Heart right ventricle (tissue), 16 donors: ENCODE data around the gene KRTAP19-2. TPM values are rescaled to one million over a fixed set of nuclear protein-coding genes. Genes with fewer than 3 reads are reported as not detected.
A peak's percentile ranks its signal among the peaks of the same experiment; 100 is the strongest.
"Not testable (repeated sequence)": the region's sequence is repeated elsewhere in the genome, so short reads cannot be mapped to it uniquely, and the experiment has no call there.

Source experiments
- ATAC-seq, 8 donors: fragments of 200-7000 bp; cut with Tn5 transposase; one replicate each; pipeline ENCODE4 v1.9.1; 2020; ENCODE audit warnings: mild to moderate bottlenecking in 8 of 8, moderate library complexity in 8 of 8, moderate number of reproducible peaks in 1 of 8
- DNase-seq, 2 donors: peaks; one replicate each; pipeline ENCODE4 v3.0.0-alpha.2; 2020
- H3K27ac ChIP-seq, 10 donors: fragments of 200-600 bp; sonication (generic) in 2 of 10; one replicate each; pipeline versions ENCODE4 v1.5.0 to v1.8.0; 2020 to 2022; ENCODE audit warnings: mild to moderate bottlenecking in 3 of 10
- H3K27me3 ChIP-seq, 7 donors: fragments of 200-600 bp; one replicate each; pipeline ENCODE4 v1.8.0; 2021 to 2022; ENCODE audit warnings: mild to moderate bottlenecking in 2 of 7
- H3K36me3 ChIP-seq, 9 donors: fragments of 200-600 bp; sonication (generic) in 1 of 9; one replicate each; pipeline versions ENCODE4 v1.5.0 to v1.8.0; 2020 to 2022; ENCODE audit warnings: mild to moderate bottlenecking in 2 of 9
- H3K4me1 ChIP-seq, 9 donors: fragments of 200-600 bp; sonication (generic) in 1 of 9; one replicate each; pipeline versions ENCODE4 v1.5.0 to v1.8.0; 2020 to 2022; ENCODE audit warnings: mild to moderate bottlenecking in 4 of 9
- H3K4me3 ChIP-seq, 10 donors: fragments of 200-600 bp; sonication (generic) in 2 of 10; one replicate each; pipeline versions ENCODE4 v1.5.0 to v1.8.0; 2020 to 2022; ENCODE audit warnings: mild to moderate bottlenecking in 7 of 10, moderate library complexity in 2 of 10
- H3K9me3 ChIP-seq, 11 donors: fragments of 200-600 bp in 10 of 11; sonication (generic) in 2 of 11; one replicate each; pipeline versions ENCODE4 v1.5.0 to v1.8.0; 2013 to 2022; ENCODE audit warnings: mild to moderate bottlenecking in 2 of 11, control low read depth in 1 of 11, moderate library complexity in 1 of 11
- CTCF ChIP-seq, 9 donors: fragments of 200-600 bp; sonication (generic) in 2 of 9; IDR thresholded peaks; one replicate each; pipeline versions ENCODE4 v1.5.0 to v1.8.0; 2021 to 2022; ENCODE audit warnings: antibody characterized with exemption in 9 of 9, mild to moderate bottlenecking in 5 of 9, moderate library complexity in 1 of 9
- WGBS, 2 donors: extraction: QIAGEN DNeasy Blood & Tissue Kit; methylation state at CpG; one replicate each; pipeline ENCODE4 v1.1.7; 2013; ENCODE audit warnings: inconsistent platforms in 1 of 2; 5-methylcytosine and 5-hydroxymethylcytosine counted together
- intact Hi-C, 10 donors: fragments of 100-400 bp; cut with DNase I; formaldehyde crosslinking; loops; one replicate each; pipeline versions ENCODE4 v1.11.1 to v1.14.2; 2022
- long read RNA-seq, 3 donors: library from polyadenylated mRNA; unstranded; transcript quantifications; one replicate each; pipeline ENCODE4 v2.0.0, GENCODE V29; 2020 to 2021
- polyA plus RNA-seq, 2 donors: library from polyadenylated mRNA; stranded (reverse); fragments of 200-250 nt; gene quantifications; one replicate each; pipeline ENCODE4 v1.2.3, GENCODE V29; 2013
- total RNA-seq, 10 donors: library from RNA; stranded (reverse); fragmentation: NEBNext Ultra II Directional in 3 of 10; extraction: Animal tissue kit (Norgen Biotek cat#: 25700) in 3 of 10; gene quantifications; one replicate each; pipeline versions ENCODE4 v1.2.1 to v1.2.4, GENCODE V29; 2021 to 2023
- donor health status: Arrhythmogenic right ventricular cardiomyopathy.
- donor health status: ischemic (EF 13 %, LVEDD 7.1; RV severe dilation, severe dysfunction).
- donor health status: healthy with polysubstance abuse.
- donor health status: DM: no; HTN: yes; CAD: no.
- donor health status: DM: no; HTN: no; CAD: no.
- donor health status: ischemic (EF 25% LVEDD 6.9; RV normal size, moderate dysfunction).
- donor health status: ischemic (EF 25% LVEDD 5.7; RV mildly dilated, moderate dysfunction).
- donor health status: healthy.
- donor health status: DM: yes; HTN: yes; CAD: no.
- donor health status: Ischemic cardiomyopathy.
- donor health status: ischemic (EF 35%, LVEDD 5.7; RV mildly dilated, moderate dysfunction).
- donor health status: nonischemic (EF 11% LVEDD 7.7; RV severe dilation, severe dysfunction).
- donor health status: DM: yes; HTN: yes; CAD: no.
- donor health status: PGD.
- donor health status: ischemic (EF 29% LVEDD 5.4; RV normal size, mild dysfunction).
- donor health status: nonischemic (EF 23%, LVEDD 6.1; RV moderate dilation, normal function).

Gene KRTAP19-2
- total RNA-seq = not detected
- not detected for polyA plus RNA-seq
- long read RNA-seq, donor 1 = 0 reads
- long read RNA-seq, donor 2 = 0 reads
- long read RNA-seq, donor 3 = 0 reads

- Histone ChIP-seq H3K27me3 (no peaks in the 10 kb centered on the region), H3K9me3 (peaks cover 0 to 27% (median 4%) of the 10 kb centered on the region in 11 donors), H3K36me3 (no peaks in the 10 kb centered on the region), H3K4me1 (peaks cover 0 to 7% (median 0%) of the 10 kb centered on the region in 9 donors), H3K27ac (no peak within 1 kb of the TSS), H3K4me3 (no peak within 1 kb of the TSS)
- intact Hi-C loops = no loop called here
- ATAC-seq (peak in 1 of 8 donors; percentile 11), DNase-seq (no peak)
- WGBS, 2 donors = 86 to 89% methylated on average over 2 of the region's 2 CpGs
- no peak for TF ChIP-seq CTCF (IDR thresholded peaks at IDR 0.05)
These were observed at the start of gene KRTAP19-2 for GRCh38 chr21:30487336-30487735. KRTAP19-2 (minus strand) TSS chr21:30487436; CDS start chr21:30487348, 88 bp downstream.

GRCh38 chr21:30518876-30519275 lies 31.6 kb upstream of the KRTAP19-2 start:
- peaks cover 0 to 4% (median 0%) of the 10 kb centered on the region in 11 donors for H3K9me3 ChIP-seq
- ATAC-seq = no peak
- H3K4me1 ChIP-seq = no peaks in the 10 kb centered on the region
- H3K27me3 ChIP-seq = no peaks in the 10 kb centered on the region
- intact Hi-C loops = no loop called here
- no peak overlapping the region for H3K4me3 ChIP-seq
- H3K36me3 ChIP-seq = no peaks in the 10 kb centered on the region
- WGBS, 2 donors = 44 to 76% methylated on average over 1 of the region's 1 CpG
- no peak for DNase-seq
- no peak for TF ChIP-seq CTCF (IDR thresholded peaks at IDR 0.05)
- H3K27ac ChIP-seq = no peak overlapping the region

GRCh38 chr21:30515681-30516080 lies 28.4 kb upstream of the KRTAP19-2 start:
- Histone ChIP-seq H3K4me1 (no peaks in the 10 kb centered on the region), H3K27me3 (no peaks in the 10 kb centered on the region), H3K4me3 (no peak overlapping the region), H3K9me3 (no peaks in the 10 kb centered on the region), H3K36me3 (no peaks in the 10 kb centered on the region), H3K27ac (no peak overlapping the region)
- 76 to 89% methylated on average over 1 of the region's 1 CpG for WGBS, 2 donors
- no peak for ATAC-seq
- DNase-seq = no peak
- TF ChIP-seq CTCF (IDR thresholded peaks at IDR 0.05) = no peak
- intact Hi-C loops = no loop called here

- not testable (repeated sequence) for H3K4me3 ChIP-seq
- 30 to 31% methylated on average over 4 of the region's 4 CpGs for WGBS, 2 donors
These were observed 18.5 kb upstream of the KRTAP19-2 start for GRCh38 chr21:30505621-30506205.

More at GRCh38 chr21:30505621-30506205, 18.5 kb upstream of the KRTAP19-2 start:
- not testable (repeated sequence) for H3K27ac ChIP-seq, DNase-seq, H3K9me3 ChIP-seq, H3K4me1 ChIP-seq, H3K27me3 ChIP-seq, H3K36me3 ChIP-seq, ATAC-seq
- intact Hi-C loops = loop anchor here in 1 of 10 donors (10.0 kb wide), 1 partner anchor 59 kb away; the partner anchor contains the start of gene KRTAP19-7
- TF ChIP-seq CTCF (IDR thresholded peaks at IDR 0.05) = peak in 3 of 9 donors; percentile 12 to 20 (median 15)
